Fibroblast of lung (primary cell): ENCODE results near the gene BPTF. TPM values are rescaled to one million over a fixed set of nuclear protein-coding genes. Genes with fewer than 3 reads are reported as not detected.
A peak's percentile ranks its signal among the peaks of the same experiment; 100 is the strongest.

Source experiments
- DNase-seq, 2 donors: peaks; one replicate each; pipeline versions ENCODE4 v3.0.0 to v3.0.0-alpha.2; 2010; ENCODE audit warnings: low read depth in 2 of 2
- H2AFZ ChIP-seq: 2 replicates; pipeline ENCODE4 v1.5.1; 2012; ENCODE audit warnings: low read length, control low read depth, inconsistent platforms
- H3K27ac ChIP-seq: 2 replicates; pipeline ENCODE4 v1.5.1; 2011; ENCODE audit warnings: low read length, control low read depth; ENCODE audit not compliant: insufficient read depth
- H3K27me3 ChIP-seq: 2 replicates; pipeline ENCODE4 v1.5.1; 2011; ENCODE audit warnings: mild to moderate bottlenecking, low read length; ENCODE audit not compliant: control insufficient read depth, insufficient read depth
- H3K36me3 ChIP-seq: 2 replicates; pipeline ENCODE4 v1.5.1; 2011; ENCODE audit warnings: low read length; ENCODE audit not compliant: control insufficient read depth, insufficient read depth
- H3K4me1 ChIP-seq: 2 replicates; pipeline ENCODE4 v1.5.1; 2011; ENCODE audit warnings: low read length; ENCODE audit not compliant: control insufficient read depth, insufficient read depth; ENCODE audit errors: extremely low read depth
- H3K4me2 ChIP-seq: 2 replicates; pipeline ENCODE4 v1.5.1; 2011; ENCODE audit warnings: low read length, control low read depth; ENCODE audit not compliant: insufficient read depth; ENCODE audit errors: extremely low read depth
- H3K4me3 ChIP-seq, 4 experiments: fragments of 200-600 bp in 1 of 4; sonication (generic) in 1 of 4; replicated peaks in 1 of 4; 2 replicates each; pipeline ENCODE4 v1.5.1; 2011 to 2016; ENCODE audit warnings: low read length in 4 of 4, low read depth in 3 of 4, mild to moderate bottlenecking in 3 of 4, control low read depth in 2 of 4, inconsistent platforms in 1 of 4, mixed read lengths in 1 of 4; ENCODE audit not compliant: insufficient read depth in 1 of 4; ENCODE audit errors: control extremely low read depth in 1 of 4
- H3K79me2 ChIP-seq: 2 replicates; pipeline ENCODE4 v1.5.1; 2012; ENCODE audit warnings: mild to moderate bottlenecking, low read length, inconsistent platforms; ENCODE audit not compliant: control insufficient read depth, insufficient read depth
- H3K9ac ChIP-seq: 2 replicates; pipeline ENCODE4 v1.5.1; 2011; ENCODE audit warnings: mild to moderate bottlenecking, low read length, control low read depth; ENCODE audit not compliant: insufficient read depth
- H3K9me3 ChIP-seq: 2 replicates; pipeline ENCODE4 v1.5.1; 2012; ENCODE audit warnings: low read depth, low read length; ENCODE audit not compliant: control insufficient read depth, insufficient read depth
- H4K20me1 ChIP-seq: 2 replicates; pipeline ENCODE4 v1.5.1; 2011; ENCODE audit warnings: low read length; ENCODE audit not compliant: control insufficient read depth, insufficient read depth; ENCODE audit errors: extremely low read depth
- CTCF ChIP-seq, 2 donors: IDR thresholded peaks in 1 of 2; conservative IDR thresholded peaks in 1 of 2; 1 replicate in 1 of 2; 2 replicates in 1 of 2; pipeline ENCODE4 v1.5.1; 2011 to 2012; ENCODE audit warnings: low read length in 2 of 2, control low read depth in 1 of 2, inconsistent platforms in 1 of 2, low read depth in 1 of 2, mild to moderate bottlenecking in 1 of 2
- EZH2 ChIP-seq: IDR thresholded peaks from 2 replicates; pipeline ENCODE4 v1.5.1; 2012; ENCODE audit warnings: low read length, control low read depth, mild to moderate bottlenecking; ENCODE audit errors: missing control alignments
- polyA minus RNA-seq: library from RNA; depleted of rRNA, polyadenylated mRNA; stranded (reverse); fragments of >200 nt; gene quantifications from 2 replicates; pipeline ENCODE4 v1.2.3, GENCODE V29; 2011; ENCODE audit warnings: low replicate concordance
- polyA plus RNA-seq, 2 donors: library from polyadenylated mRNA; depleted of rRNA in 1 of 2; stranded (reverse) in 1 of 2; unstranded in 1 of 2; fragments of >200 nt; gene quantifications; 2 replicates each; pipeline ENCODE4 v1.2.1, GENCODE V29; 2011 to 2012; ENCODE audit warnings: missing spikeins in 1 of 2
- total RNA-seq: library from RNA; depleted of rRNA; stranded (reverse); fragments of >200 nt; gene quantifications from 2 replicates; pipeline ENCODE4 v1.2.1, GENCODE V29; 2014

Gene BPTF
- total RNA-seq (22.6 and 35.8 TPM in 2 replicates), polyA plus RNA-seq (38.6 TPM in 2 replicates), polyA minus RNA-seq (62.4 and 78.8 TPM in 2 replicates)
- polyA plus RNA-seq (2012) = 22.0 and 25.4 TPM in 2 replicates

- DNase-seq = peak; percentile 80 to 88
- peak within 1 kb of the TSS; percentile 72 for H3K9ac ChIP-seq
- H2AFZ ChIP-seq = peak within 1 kb of the TSS; percentile 86
- peak; percentile 47 to 81 for TF ChIP-seq CTCF (conservative IDR thresholded peaks at IDR 0.05 in 1 of 2, IDR thresholded peaks at IDR 0.05 in 1 of 2; ENCODE audit: low read depth in 1 of 2, low read length in 2 of 2)
- TF ChIP-seq EZH2 = no peak
- peaks cover 36% of the 10 kb centered on the region for H3K79me2 ChIP-seq
- no peaks in the 10 kb centered on the region for H3K9me3 ChIP-seq
- H3K27me3 ChIP-seq = no peaks in the 10 kb centered on the region
- H3K4me1 ChIP-seq = no peaks in the 10 kb centered on the region
- H3K4me2 ChIP-seq = peak within 1 kb of the TSS; percentile 93
- H3K27ac ChIP-seq = peak within 1 kb of the TSS; percentile 73
- no peaks in the 10 kb centered on the region for H4K20me1 ChIP-seq
- peak within 1 kb of the TSS; percentile 79 to 85 (median 82) for H3K4me3 ChIP-seq
- no peaks in the 10 kb centered on the region for H3K36me3 ChIP-seq
Measured at GRCh38 chr17:67824735-67825626, at the start of gene BPTF. Gene BPTF (plus strand): TSS chr17:67825503. CDS start chr17:67825725, 222 bp downstream.

- Histone ChIP-seq H3K9me3 (no peaks in the 10 kb centered on the region), H3K27ac (no peak overlapping the region), H2AFZ (peak overlapping the region; percentile 70), H3K27me3 (no peaks in the 10 kb centered on the region), H3K4me2 (no peak overlapping the region), H3K4me1 (no peaks in the 10 kb centered on the region), H3K79me2 (no peaks in the 10 kb centered on the region), H3K36me3 (no peaks in the 10 kb centered on the region), H3K9ac (no peak overlapping the region), H3K4me3 (no peak overlapping the region), H4K20me1 (no peaks in the 10 kb centered on the region)
- TF ChIP-seq EZH2 = no peak
- TF ChIP-seq CTCF (conservative IDR thresholded peaks at IDR 0.05 in 1 of 2, IDR thresholded peaks at IDR 0.05 in 1 of 2; ENCODE audit: low read depth in 1 of 2, low read length in 2 of 2) = peak; percentile 46 to 66
- peak; percentile 61 to 81 for DNase-seq
Measured at GRCh38 chr17:67779098-67779672, 46.1 kb upstream of the BPTF start.

GRCh38 chr17:67784364-67785121 lies 40.8 kb upstream of the BPTF start:
- H2AFZ ChIP-seq = no peak overlapping the region
- no peak overlapping the region for H3K27ac ChIP-seq
- no peaks in the 10 kb centered on the region for H3K27me3 ChIP-seq
- DNase-seq = no peak
- H3K79me2 ChIP-seq = no peaks in the 10 kb centered on the region
- no peak overlapping the region for H3K4me3 ChIP-seq
- H3K9ac ChIP-seq = no peak overlapping the region
- no peaks in the 10 kb centered on the region for H3K4me1 ChIP-seq
- no peaks in the 10 kb centered on the region for H3K9me3 ChIP-seq
- no peaks in the 10 kb centered on the region for H3K36me3 ChIP-seq
- H3K4me2 ChIP-seq = no peak overlapping the region
- no peak for TF ChIP-seq CTCF (conservative IDR thresholded peaks at IDR 0.05 in 1 of 2, IDR thresholded peaks at IDR 0.05 in 1 of 2; ENCODE audit: low read depth in 1 of 2, low read length in 2 of 2)
- TF ChIP-seq EZH2 = no peak
- H4K20me1 ChIP-seq = no peaks in the 10 kb centered on the region
